HG03196 (cell line): ENCODE data around the gene PKP2.

Experiments
- ATAC-seq: cut with Tn5 transposase; IDR thresholded peaks from one replicate; pipeline ENCODE4 v1.9.1; 2021; ENCODE audit not compliant: unreplicated experiment

The PKP2 gene

GRCh38 chr12:32756476-32757066, 140.0 kb downstream of the PKP2 start:
- no peak for ATAC-seq

DNA sequence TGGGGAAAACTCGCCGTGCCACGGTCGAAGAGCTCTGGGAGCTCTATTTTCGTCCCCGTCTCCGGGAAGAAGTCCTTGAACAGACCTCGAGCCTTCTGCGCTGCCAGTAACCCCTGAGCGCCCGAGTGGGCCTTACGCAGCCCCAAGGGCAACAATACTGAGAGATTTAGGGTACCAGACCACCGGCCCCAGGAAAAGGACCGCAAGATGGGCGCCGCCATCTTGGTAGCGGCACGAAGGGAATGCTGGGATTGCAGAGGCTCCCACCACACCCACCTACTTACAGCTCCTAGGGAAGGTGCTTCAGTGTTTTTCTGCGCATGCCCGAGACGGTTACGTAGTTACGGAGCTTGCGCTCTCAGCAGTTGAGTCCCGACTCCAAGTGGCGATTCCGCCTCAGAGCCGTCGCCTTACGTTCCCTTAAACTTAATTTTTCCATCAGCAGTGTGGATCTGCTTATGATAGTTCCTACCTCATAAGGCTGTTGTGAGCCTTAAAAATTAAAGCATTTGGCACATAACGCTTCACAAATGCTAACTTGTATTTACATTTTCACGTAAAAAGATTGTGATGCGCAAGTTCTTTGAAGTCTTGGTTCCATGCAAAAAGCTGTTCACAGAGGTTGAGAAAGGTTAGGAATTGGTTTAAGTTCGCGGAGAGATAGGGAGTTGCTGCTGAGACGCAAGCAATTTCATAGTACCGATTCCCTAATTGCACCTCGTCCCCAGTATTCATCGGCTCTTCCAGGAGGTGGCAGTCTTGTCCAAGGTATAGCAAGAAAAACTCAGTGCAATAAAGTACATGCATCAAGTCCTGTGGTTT, 140.7 kb downstream of the PKP2 start, which contains the start of gene YARS2:
Gene YARS2, minus strand, starts transcription at position 244 of the 822 bp plus-strand sequence. Its CDS starts 23 bp downstream, at position 221.
- peak; percentile 94 for ATAC-seq

DNA sequence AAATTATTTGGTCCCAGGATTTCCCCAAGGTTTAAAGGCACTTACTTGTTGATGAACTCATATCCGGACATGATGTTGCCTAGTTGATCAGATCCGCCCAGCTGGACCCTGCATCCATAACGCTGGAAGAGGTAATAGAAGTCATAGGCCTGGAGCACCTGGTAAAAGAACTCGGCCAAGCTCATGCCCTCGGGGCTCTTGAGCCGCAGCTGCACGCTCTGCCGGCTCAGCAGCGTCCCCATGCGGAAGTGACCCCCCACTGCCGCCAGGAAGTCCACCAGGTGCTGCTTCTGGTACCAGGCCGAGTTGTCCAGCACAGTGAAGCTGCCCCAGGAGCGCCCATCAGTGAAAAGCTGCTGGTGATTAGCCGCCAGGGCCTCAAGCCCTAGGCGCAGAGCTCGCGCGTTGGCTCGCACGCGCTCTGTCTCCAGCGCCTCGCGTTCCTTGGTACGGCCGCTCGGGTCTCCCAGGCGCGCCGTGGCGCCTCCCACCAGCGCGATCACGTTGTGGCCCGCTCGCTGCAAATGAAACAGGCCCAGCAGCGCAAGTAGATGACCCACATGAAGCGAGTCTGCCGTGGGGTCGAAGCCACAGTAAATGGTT, 141.4 kb downstream of the PKP2 start:
- peak; percentile 69 for ATAC-seq

GRCh38 chr12:32754111-32754510, 142.5 kb downstream of the PKP2 start:
- ATAC-seq = no peak

DNA sequence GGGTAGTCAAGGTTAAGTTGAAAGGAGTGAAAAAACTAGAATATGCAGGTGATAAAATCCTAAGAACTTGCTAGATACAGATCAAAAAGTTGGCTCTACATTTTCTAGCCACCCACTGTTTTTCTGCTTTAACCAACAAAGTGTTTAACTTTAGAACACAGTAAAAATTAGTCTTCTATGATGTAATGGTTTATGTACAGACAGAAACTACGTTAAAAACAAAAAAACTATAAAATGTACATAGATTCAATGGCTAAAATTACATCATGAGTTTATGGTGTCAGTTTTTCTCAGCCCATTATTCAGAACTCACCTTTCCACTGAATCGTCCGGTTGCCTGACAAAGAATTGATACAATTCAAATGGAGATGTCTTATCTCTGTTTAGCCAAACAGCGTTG, 143.0 kb downstream of the PKP2 start:
- no peak for ATAC-seq

- ATAC-seq = no peak
Observed at GRCh38 chr12:32743264-32743663, 153.3 kb downstream of the PKP2 start.

DNA sequence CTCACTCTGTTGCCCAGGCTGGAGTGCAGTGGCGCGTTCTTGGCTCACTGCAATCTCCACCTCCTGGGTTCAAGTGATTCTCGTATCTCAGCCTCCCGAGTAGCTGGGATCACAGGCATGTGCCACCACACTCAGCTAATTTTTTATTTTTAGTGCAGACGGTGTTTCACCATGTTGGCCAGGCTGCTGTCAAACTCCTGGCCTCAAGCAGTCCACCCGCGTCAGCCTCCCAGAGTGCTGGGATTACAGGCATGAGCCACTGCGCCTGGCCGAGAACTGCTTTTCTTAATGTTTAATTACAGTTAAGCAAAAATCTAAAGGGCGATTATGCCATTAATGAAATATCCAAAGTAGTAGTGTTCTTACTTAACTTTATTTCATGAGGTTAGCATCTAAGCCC, 154.4 kb downstream of the PKP2 start:
- no peak for ATAC-seq
